ENCODE data around the gene RXRG. TPM values are rescaled to one million over a fixed set of nuclear protein-coding genes. Genes with fewer than 3 reads are reported as not detected.

The RXRG gene
- total and polyA plus RNA-seq, 2 of the 8 experiments (the other 6 are each of a cell fraction or from before 2014, with no cell fraction given), result not detected

- no peak for TF ChIP-seq CTCF (IDR thresholded peaks at IDR 0.05; ENCODE audit: control extremely low read depth in 1 of 3, insufficient read depth in 1 of 3, low read depth in 1 of 3, low read length in 3 of 3)
- TF ChIP-seq KDM5A (IDR thresholded peaks at IDR 0.05; ENCODE audit: low read length), result no peak
- no peak for TF ChIP-seq KDM1A (IDR thresholded peaks at IDR 0.05; ENCODE audit: borderline replicate concordance, low read length)
- no peak for TF ChIP-seq BRCA1 (IDR thresholded peaks at IDR 0.05; ENCODE audit: low read depth, low read length)
Measured at GRCh38 chr1:165435801-165436200, 9.1 kb downstream of the RXRG start (continued).
